ENCODE results near the gene RGS8. TPM values are rescaled to one million over a fixed set of nuclear protein-coding genes. Genes with fewer than 3 reads are reported as not detected.

The RGS8 gene
- total and polyA plus RNA-seq, 4 donors: 0.05 TPM; not detected in 3

DNA sequence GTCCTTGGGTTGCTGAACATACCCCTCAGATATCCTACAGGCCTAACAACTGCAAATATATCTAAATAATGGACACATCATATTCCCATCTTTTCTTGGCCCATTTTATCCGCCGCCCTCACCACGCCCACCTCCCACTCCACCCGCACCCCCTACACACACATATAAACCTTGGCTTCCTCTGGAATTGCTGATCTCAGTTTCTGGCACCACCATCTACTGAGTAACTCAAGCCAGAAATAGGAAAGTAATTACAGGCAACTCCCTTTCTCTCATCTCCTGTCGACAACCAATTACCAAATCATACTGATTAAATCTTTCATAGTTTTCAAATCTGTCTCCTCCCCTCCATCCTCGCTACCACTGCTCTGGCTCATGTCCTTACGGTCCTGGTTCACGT lies 4.7 kb downstream of the RGS8 start:
- Histone ChIP-seq H3K4me1 (ENCODE audit: control insufficient read depth in 4 of 4, insufficient read depth in 4 of 4, low read length in 3 of 4) (no peaks in the 10 kb centered on the region), H3K9me3 (ENCODE audit: control insufficient read depth in 4 of 4, low read length in 3 of 4) (no peaks in the 10 kb centered on the region), H3K4me3 (ENCODE audit: low read depth in 1 of 3, low read length in 3 of 3) (no peak overlapping the region), H3K36me3 (ENCODE audit: control insufficient read depth in 4 of 4, insufficient read depth in 3 of 4, low read depth in 1 of 4, low read length in 3 of 4) (no peaks in the 10 kb centered on the region), H3K27me3 (ENCODE audit: control insufficient read depth in 4 of 4, insufficient read depth in 4 of 4, low read length in 3 of 4) (no peaks in the 10 kb centered on the region), H3K27ac (ENCODE audit: low read depth in 1 of 2, low read length in 2 of 2) (no peak overlapping the region), H3K9ac (ENCODE audit: low read depth in 1 of 2, low read length in 2 of 2) (no peak overlapping the region)
- TF ChIP-seq RAD21 (IDR thresholded peaks at IDR 0.05): no peak
- TF ChIP-seq YY1 (IDR thresholded peaks at IDR 0.05): no peak
- TF ChIP-seq FOXA1 (IDR thresholded peaks at IDR 0.05): no peak
- no peak for TF ChIP-seq GABPA (IDR thresholded peaks at IDR 0.05 in 1 of 2, conservative IDR thresholded peaks at IDR 0.05 in 1 of 2)
- no peak for TF ChIP-seq HNF4G (IDR thresholded peaks at IDR 0.05)
- TF ChIP-seq HNF4A (conservative IDR thresholded peaks at IDR 0.05): no peak
- TF ChIP-seq, protein P1, sequence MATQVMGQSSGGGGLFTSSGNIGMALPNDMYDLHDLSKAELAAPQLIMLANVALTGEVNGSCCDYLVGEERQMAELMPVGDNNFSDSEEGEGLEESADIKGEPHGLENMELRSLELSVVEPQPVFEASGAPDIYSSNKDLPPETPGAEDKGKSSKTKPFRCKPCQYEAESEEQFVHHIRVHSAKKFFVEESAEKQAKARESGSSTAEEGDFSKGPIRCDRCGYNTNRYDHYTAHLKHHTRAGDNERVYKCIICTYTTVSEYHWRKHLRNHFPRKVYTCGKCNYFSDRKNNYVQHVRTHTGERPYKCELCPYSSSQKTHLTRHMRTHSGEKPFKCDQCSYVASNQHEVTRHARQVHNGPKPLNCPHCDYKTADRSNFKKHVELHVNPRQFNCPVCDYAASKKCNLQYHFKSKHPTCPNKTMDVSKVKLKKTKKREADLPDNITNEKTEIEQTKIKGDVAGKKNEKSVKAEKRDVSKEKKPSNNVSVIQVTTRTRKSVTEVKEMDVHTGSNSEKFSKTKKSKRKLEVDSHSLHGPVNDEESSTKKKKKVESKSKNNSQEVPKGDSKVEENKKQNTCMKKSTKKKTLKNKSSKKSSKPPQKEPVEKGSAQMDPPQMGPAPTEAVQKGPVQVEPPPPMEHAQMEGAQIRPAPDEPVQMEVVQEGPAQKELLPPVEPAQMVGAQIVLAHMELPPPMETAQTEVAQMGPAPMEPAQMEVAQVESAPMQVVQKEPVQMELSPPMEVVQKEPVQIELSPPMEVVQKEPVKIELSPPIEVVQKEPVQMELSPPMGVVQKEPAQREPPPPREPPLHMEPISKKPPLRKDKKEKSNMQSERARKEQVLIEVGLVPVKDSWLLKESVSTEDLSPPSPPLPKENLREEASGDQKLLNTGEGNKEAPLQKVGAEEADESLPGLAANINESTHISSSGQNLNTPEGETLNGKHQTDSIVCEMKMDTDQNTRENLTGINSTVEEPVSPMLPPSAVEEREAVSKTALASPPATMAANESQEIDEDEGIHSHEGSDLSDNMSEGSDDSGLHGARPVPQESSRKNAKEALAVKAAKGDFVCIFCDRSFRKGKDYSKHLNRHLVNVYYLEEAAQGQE (IDR thresholded peaks at IDR 0.05): no peak
- TF ChIP-seq, protein P2, sequence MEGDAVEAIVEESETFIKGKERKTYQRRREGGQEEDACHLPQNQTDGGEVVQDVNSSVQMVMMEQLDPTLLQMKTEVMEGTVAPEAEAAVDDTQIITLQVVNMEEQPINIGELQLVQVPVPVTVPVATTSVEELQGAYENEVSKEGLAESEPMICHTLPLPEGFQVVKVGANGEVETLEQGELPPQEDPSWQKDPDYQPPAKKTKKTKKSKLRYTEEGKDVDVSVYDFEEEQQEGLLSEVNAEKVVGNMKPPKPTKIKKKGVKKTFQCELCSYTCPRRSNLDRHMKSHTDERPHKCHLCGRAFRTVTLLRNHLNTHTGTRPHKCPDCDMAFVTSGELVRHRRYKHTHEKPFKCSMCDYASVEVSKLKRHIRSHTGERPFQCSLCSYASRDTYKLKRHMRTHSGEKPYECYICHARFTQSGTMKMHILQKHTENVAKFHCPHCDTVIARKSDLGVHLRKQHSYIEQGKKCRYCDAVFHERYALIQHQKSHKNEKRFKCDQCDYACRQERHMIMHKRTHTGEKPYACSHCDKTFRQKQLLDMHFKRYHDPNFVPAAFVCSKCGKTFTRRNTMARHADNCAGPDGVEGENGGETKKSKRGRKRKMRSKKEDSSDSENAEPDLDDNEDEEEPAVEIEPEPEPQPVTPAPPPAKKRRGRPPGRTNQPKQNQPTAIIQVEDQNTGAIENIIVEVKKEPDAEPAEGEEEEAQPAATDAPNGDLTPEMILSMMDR (IDR thresholded peaks at IDR 0.05; ENCODE audit: low read depth, low read length, missing input control): no peak
- no peak for TF ChIP-seq SP1 (IDR thresholded peaks at IDR 0.05)
- no peak for TF ChIP-seq EGR1 (IDR thresholded peaks at IDR 0.05; ENCODE audit: low read depth in 2 of 2)
- TF ChIP-seq NR2F2 (IDR thresholded peaks at IDR 0.05): no peak
- TF ChIP-seq FOXA2 (IDR thresholded peaks at IDR 0.05): no peak
- TF ChIP-seq JUND (IDR thresholded peaks at IDR 0.05): no peak
- no peak for TF ChIP-seq RXRA (IDR thresholded peaks at IDR 0.05)
- TF ChIP-seq, protein P3, sequence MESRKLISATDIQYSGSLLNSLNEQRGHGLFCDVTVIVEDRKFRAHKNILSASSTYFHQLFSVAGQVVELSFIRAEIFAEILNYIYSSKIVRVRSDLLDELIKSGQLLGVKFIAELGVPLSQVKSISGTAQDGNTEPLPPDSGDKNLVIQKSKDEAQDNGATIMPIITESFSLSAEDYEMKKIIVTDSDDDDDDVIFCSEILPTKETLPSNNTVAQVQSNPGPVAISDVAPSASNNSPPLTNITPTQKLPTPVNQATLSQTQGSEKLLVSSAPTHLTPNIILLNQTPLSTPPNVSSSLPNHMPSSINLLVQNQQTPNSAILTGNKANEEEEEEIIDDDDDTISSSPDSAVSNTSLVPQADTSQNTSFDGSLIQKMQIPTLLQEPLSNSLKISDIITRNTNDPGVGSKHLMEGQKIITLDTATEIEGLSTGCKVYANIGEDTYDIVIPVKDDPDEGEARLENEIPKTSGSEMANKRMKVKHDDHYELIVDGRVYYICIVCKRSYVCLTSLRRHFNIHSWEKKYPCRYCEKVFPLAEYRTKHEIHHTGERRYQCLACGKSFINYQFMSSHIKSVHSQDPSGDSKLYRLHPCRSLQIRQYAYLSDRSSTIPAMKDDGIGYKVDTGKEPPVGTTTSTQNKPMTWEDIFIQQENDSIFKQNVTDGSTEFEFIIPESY (IDR thresholded peaks at IDR 0.05): no peak
- TF ChIP-seq, protein P4, sequence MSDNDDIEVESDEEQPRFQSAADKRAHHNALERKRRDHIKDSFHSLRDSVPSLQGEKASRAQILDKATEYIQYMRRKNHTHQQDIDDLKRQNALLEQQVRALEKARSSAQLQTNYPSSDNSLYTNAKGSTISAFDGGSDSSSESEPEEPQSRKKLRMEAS (IDR thresholded peaks at IDR 0.05): no peak
- TF ChIP-seq, protein P5, sequence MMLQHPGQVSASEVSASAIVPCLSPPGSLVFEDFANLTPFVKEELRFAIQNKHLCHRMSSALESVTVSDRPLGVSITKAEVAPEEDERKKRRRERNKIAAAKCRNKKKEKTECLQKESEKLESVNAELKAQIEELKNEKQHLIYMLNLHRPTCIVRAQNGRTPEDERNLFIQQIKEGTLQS (IDR thresholded peaks at IDR 0.05): no peak
- TF ChIP-seq TAF1 (conservative IDR thresholded peaks at IDR 0.05): no peak
- WGBS: 91% methylated on average over 8 of the region's 8 CpGs
- no peak for DNase-seq (ENCODE audit: low spot score)
